GM23338 (cell line): ENCODE data around the gene OVCA2. TPM values are rescaled to one million over a fixed set of nuclear protein-coding genes. Genes with fewer than 3 reads are reported as not detected.
A peak's percentile ranks its signal among the peaks of the same experiment; 100 is the strongest.

Experiments
- ATAC-seq: fragments of 200-7000 bp; cut with Tn5 transposase; 3 replicates; pipeline ENCODE4 v1.9.1; 2020
- DNase-seq: peaks from one replicate; pipeline ENCODE4 v3.0.0-alpha.2; 2015; ENCODE audit warnings: low spot score
- H2AFZ ChIP-seq: fragments of 200-600 bp; sonication (generic); 2 replicates; pipeline ENCODE4 v1.8.0; 2016; ENCODE audit warnings: antibody characterized with exemption, mild to moderate bottlenecking, moderate library complexity
- H3F3A ChIP-seq: fragments of 200-600 bp; sonication (generic); replicated peaks from 2 replicates; pipeline ENCODE4 v1.8.0; 2017; ENCODE audit warnings: antibody characterized with exemption, mixed run types, low read depth
- H3K27ac ChIP-seq: fragments of 200-600 bp; sonication (generic); 2 replicates; pipeline ENCODE4 v1.6.1; 2016; ENCODE audit warnings: low read depth
- H3K27me3 ChIP-seq: fragments of 200-600 bp; sonication (generic); 2 replicates; pipeline ENCODE4 v1.8.0; 2016; ENCODE audit warnings: mild to moderate bottlenecking, mixed run types, moderate library complexity; ENCODE audit not compliant: insufficient read depth
- H3K36me3 ChIP-seq: fragments of 200-600 bp; sonication (generic); 2 replicates; pipeline ENCODE4 v1.8.0; 2016; ENCODE audit warnings: mild to moderate bottlenecking; ENCODE audit not compliant: insufficient read depth
- H3K4me1 ChIP-seq: fragments of 200-600 bp; sonication (generic); 2 replicates; pipeline ENCODE4 v1.8.0; 2016; ENCODE audit warnings: mild to moderate bottlenecking, moderate library complexity; ENCODE audit not compliant: insufficient read depth
- H3K4me2 ChIP-seq: fragments of 200-600 bp; sonication (generic); 2 replicates; pipeline ENCODE4 v1.7.1; 2017; ENCODE audit warnings: mixed run types
- H3K4me3 ChIP-seq: fragments of 200-600 bp; sonication (generic); 2 replicates; pipeline ENCODE4 v1.6.1; 2016; ENCODE audit warnings: mixed run types
- H3K79me2 ChIP-seq: fragments of 200-600 bp; sonication (generic); replicated peaks from 2 replicates; pipeline ENCODE4 v1.8.0; 2017; ENCODE audit warnings: mild to moderate bottlenecking; ENCODE audit not compliant: insufficient read depth
- H3K9me2 ChIP-seq: fragments of 200-600 bp; sonication (generic); 2 replicates; pipeline ENCODE4 v1.8.0; 2017; ENCODE audit not compliant: insufficient read depth
- H4K20me1 ChIP-seq: fragments of 200-600 bp; sonication (generic); replicated peaks from 2 replicates; pipeline ENCODE4 v1.8.0; 2017; ENCODE audit warnings: mild to moderate bottlenecking; ENCODE audit not compliant: insufficient read depth
- H3K27ac Mint-ChIP-seq: 2 replicates; pipeline ENCODE4 v1.8.0; 2020; ENCODE audit warnings: inconsistent platforms, mild to moderate bottlenecking, moderate library complexity, mixed read lengths
- H3K27me3 Mint-ChIP-seq: 3 replicates; pipeline ENCODE4 v1.8.0; 2022; ENCODE audit warnings: low read depth, mild to moderate bottlenecking, moderate library complexity, mixed read lengths, inconsistent platforms; ENCODE audit not compliant: insufficient read depth, poor library complexity
- H3K36me3 Mint-ChIP-seq: 3 replicates; pipeline ENCODE4 v1.8.0; 2021; ENCODE audit warnings: low read depth, mild to moderate bottlenecking, inconsistent platforms, moderate library complexity, mixed read lengths
- H3K4me1 Mint-ChIP-seq: 3 replicates; pipeline ENCODE4 v1.8.0; 2020; ENCODE audit warnings: mild to moderate bottlenecking, inconsistent platforms, mixed read lengths
- H3K4me3 Mint-ChIP-seq: 3 replicates; pipeline ENCODE4 v1.8.0; 2021; ENCODE audit warnings: moderate library complexity, mild to moderate bottlenecking, inconsistent platforms, mixed read lengths
- H3K9me3 Mint-ChIP-seq: 3 replicates; pipeline ENCODE4 v1.8.0; 2020; ENCODE audit warnings: moderate library complexity, mild to moderate bottlenecking, inconsistent platforms, mixed read lengths
- CREB1 ChIP-seq: fragments of 250-450 bp; sonication (Bioruptor Pico); IDR thresholded peaks from 2 replicates; pipeline ENCODE4 v1.5.0; 2020; ENCODE audit warnings: low read depth, mild to moderate bottlenecking, moderate library complexity
- EZH2 ChIP-seq: fragments of 200-600 bp; sonication (generic); IDR thresholded peaks from one replicate; pipeline ENCODE4 v1.8.0; 2017; ENCODE audit warnings: antibody characterized with exemption, mild to moderate bottlenecking, low read depth; ENCODE audit not compliant: unreplicated experiment
- JUNB ChIP-seq: IDR thresholded peaks from one replicate; pipeline ENCODE4 v1.6.1; 2016; ENCODE audit warnings: antibody characterized with exemption; ENCODE audit not compliant: unreplicated experiment
- NANOG ChIP-seq: IDR thresholded peaks from 2 replicates; pipeline ENCODE4 v1.6.1; 2016; ENCODE audit warnings: antibody characterized with exemption, borderline replicate concordance
- POLR2AphosphoS5 ChIP-seq: IDR thresholded peaks from 2 replicates; pipeline ENCODE4 v1.6.1; 2016; ENCODE audit warnings: antibody characterized with exemption, low read depth
- polyA plus RNA-seq: library from polyadenylated mRNA; unstranded; fragments of >200 nt; fragmentation: Nextera tagmentation; extraction: Ambion mirVana; gene quantifications from 2 replicates; pipeline ENCODE4 v1.2.1, GENCODE V29; 2016
- total RNA-seq: library from RNA; depleted of rRNA; stranded (reverse); fragments of >200 nt; shearing (Covaris generic); gene quantifications from 2 replicates; pipeline ENCODE4 v1.2.3, GENCODE V29; 2014
- TF ChIP-seq, protein P1 (sequence below), 2 experiments: fragments of 200-600 bp in 1 of 2; sonication (generic) in 1 of 2; conservative IDR thresholded peaks; 2 replicates each; pipeline versions ENCODE4 v1.5.1 to v1.6.1; 2016 to 2017; ENCODE audit warnings: antibody characterized with exemption in 2 of 2, low read depth in 2 of 2, mild to moderate bottlenecking in 2 of 2, moderate library complexity in 1 of 2
- TF ChIP-seq, protein P2 (sequence below): IDR thresholded peaks from one replicate; pipeline ENCODE4 v1.6.1; 2018; ENCODE audit warnings: antibody characterized with exemption; ENCODE audit not compliant: unreplicated experiment
- TF ChIP-seq, protein P3 (sequence below): fragments of 250-450 bp; sonication (Bioruptor Pico); IDR thresholded peaks from 2 replicates; pipeline ENCODE4 v1.5.0; 2020; ENCODE audit warnings: mild to moderate bottlenecking, moderate library complexity

The OVCA2 gene
- total and polyA plus RNA-seq, 2 experiments from 2014 or later, result 15.9 to 21.3 TPM

DNA sequence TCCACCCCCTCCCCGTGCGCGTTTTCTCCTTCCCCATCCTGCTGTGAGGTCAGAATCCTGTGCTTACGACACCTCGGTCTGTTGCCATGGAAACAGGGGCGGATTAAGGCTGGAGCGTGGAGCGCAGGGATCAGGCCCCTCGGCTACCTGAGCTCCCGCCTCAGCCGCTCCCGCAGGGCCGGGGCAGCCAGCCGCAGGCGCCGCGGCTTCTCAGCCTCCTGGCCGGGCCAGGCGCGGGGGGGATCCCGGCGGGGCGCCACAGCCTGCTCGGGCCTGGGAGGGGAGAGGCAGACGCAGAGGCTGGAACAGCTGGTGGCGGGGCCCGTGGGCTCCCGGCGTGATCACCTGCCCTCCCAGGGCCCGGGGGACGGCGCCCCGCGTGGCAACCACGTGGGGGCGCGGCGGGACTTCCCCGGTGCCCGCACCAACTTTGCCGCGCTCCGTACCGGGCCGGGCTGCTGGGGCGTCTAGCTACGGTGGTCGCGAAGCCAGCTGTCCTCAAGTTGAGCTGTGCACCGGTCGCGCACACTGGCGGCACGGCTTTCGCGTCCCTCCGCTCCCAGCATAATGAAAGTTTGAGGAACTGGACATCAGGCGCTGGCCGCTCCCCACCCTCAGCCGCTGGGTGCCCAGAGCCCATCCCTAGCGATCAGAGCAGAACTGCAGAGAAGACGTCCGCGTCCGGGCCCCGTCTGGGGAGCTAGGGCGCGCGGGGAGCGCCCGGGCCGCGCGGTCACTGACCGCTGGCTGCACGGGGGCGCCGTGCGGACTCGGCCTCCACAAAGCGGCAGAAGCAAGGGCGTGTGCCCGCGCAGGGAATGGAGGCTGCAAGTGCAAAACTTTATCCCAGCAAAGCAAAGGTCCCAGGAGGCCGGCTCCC, 17.9 kb upstream of the OVCA2 start:
- 0 out of 2 replicates have a peak, but pooled peaks cover 4% of the 10 kb centered on the region for H3F3A ChIP-seq
- peak; percentile 69 for ATAC-seq
- peak overlapping the region; percentile 68 for H3K4me3 Mint-ChIP-seq
- H3K9me3 Mint-ChIP-seq, result no peaks in the 10 kb centered on the region
- H3K4me3 ChIP-seq, result peak overlapping the region; percentile 69
- peak overlapping the region; percentile 88 for H3K4me2 ChIP-seq
- peaks cover 95% of the 10 kb centered on the region for H3K27me3 ChIP-seq
- DNase-seq, result peak; percentile 96
- no peaks in the 10 kb centered on the region for H3K36me3 Mint-ChIP-seq
- H3K36me3 ChIP-seq, result no peaks in the 10 kb centered on the region
- no peaks in the 10 kb centered on the region for H4K20me1 ChIP-seq
- H3K79me2 ChIP-seq, result no peaks in the 10 kb centered on the region
- H3K27me3 Mint-ChIP-seq, result peaks cover 84% of the 10 kb centered on the region
- no peaks in the 10 kb centered on the region for H3K9me2 ChIP-seq
- no peak overlapping the region for H3K27ac ChIP-seq
- H3K4me1 Mint-ChIP-seq, result no peaks in the 10 kb centered on the region; the same call in 2 of the 3 replicates
- H3K4me1 ChIP-seq, result peaks cover 4% of the 10 kb centered on the region; the same call in 1 of the 2 replicates
- H3K27ac Mint-ChIP-seq, result no peak overlapping the region
- TF ChIP-seq, protein P1, sequence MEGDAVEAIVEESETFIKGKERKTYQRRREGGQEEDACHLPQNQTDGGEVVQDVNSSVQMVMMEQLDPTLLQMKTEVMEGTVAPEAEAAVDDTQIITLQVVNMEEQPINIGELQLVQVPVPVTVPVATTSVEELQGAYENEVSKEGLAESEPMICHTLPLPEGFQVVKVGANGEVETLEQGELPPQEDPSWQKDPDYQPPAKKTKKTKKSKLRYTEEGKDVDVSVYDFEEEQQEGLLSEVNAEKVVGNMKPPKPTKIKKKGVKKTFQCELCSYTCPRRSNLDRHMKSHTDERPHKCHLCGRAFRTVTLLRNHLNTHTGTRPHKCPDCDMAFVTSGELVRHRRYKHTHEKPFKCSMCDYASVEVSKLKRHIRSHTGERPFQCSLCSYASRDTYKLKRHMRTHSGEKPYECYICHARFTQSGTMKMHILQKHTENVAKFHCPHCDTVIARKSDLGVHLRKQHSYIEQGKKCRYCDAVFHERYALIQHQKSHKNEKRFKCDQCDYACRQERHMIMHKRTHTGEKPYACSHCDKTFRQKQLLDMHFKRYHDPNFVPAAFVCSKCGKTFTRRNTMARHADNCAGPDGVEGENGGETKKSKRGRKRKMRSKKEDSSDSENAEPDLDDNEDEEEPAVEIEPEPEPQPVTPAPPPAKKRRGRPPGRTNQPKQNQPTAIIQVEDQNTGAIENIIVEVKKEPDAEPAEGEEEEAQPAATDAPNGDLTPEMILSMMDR (conservative IDR thresholded peaks at IDR 0.05; ENCODE audit: low read depth in 2 of 2), result no peak
- TF ChIP-seq CREB1 (CRISPR knock-in tag), result 0 out of 2 replicates have a peak, but pooled peaks have one; percentile 20
- TF ChIP-seq JUNB, result no peak
- TF ChIP-seq, protein P2, sequence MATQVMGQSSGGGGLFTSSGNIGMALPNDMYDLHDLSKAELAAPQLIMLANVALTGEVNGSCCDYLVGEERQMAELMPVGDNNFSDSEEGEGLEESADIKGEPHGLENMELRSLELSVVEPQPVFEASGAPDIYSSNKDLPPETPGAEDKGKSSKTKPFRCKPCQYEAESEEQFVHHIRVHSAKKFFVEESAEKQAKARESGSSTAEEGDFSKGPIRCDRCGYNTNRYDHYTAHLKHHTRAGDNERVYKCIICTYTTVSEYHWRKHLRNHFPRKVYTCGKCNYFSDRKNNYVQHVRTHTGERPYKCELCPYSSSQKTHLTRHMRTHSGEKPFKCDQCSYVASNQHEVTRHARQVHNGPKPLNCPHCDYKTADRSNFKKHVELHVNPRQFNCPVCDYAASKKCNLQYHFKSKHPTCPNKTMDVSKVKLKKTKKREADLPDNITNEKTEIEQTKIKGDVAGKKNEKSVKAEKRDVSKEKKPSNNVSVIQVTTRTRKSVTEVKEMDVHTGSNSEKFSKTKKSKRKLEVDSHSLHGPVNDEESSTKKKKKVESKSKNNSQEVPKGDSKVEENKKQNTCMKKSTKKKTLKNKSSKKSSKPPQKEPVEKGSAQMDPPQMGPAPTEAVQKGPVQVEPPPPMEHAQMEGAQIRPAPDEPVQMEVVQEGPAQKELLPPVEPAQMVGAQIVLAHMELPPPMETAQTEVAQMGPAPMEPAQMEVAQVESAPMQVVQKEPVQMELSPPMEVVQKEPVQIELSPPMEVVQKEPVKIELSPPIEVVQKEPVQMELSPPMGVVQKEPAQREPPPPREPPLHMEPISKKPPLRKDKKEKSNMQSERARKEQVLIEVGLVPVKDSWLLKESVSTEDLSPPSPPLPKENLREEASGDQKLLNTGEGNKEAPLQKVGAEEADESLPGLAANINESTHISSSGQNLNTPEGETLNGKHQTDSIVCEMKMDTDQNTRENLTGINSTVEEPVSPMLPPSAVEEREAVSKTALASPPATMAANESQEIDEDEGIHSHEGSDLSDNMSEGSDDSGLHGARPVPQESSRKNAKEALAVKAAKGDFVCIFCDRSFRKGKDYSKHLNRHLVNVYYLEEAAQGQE, result no peak
- no peak for TF ChIP-seq EZH2
- no peak for TF ChIP-seq NANOG
- TF ChIP-seq, protein P3, sequence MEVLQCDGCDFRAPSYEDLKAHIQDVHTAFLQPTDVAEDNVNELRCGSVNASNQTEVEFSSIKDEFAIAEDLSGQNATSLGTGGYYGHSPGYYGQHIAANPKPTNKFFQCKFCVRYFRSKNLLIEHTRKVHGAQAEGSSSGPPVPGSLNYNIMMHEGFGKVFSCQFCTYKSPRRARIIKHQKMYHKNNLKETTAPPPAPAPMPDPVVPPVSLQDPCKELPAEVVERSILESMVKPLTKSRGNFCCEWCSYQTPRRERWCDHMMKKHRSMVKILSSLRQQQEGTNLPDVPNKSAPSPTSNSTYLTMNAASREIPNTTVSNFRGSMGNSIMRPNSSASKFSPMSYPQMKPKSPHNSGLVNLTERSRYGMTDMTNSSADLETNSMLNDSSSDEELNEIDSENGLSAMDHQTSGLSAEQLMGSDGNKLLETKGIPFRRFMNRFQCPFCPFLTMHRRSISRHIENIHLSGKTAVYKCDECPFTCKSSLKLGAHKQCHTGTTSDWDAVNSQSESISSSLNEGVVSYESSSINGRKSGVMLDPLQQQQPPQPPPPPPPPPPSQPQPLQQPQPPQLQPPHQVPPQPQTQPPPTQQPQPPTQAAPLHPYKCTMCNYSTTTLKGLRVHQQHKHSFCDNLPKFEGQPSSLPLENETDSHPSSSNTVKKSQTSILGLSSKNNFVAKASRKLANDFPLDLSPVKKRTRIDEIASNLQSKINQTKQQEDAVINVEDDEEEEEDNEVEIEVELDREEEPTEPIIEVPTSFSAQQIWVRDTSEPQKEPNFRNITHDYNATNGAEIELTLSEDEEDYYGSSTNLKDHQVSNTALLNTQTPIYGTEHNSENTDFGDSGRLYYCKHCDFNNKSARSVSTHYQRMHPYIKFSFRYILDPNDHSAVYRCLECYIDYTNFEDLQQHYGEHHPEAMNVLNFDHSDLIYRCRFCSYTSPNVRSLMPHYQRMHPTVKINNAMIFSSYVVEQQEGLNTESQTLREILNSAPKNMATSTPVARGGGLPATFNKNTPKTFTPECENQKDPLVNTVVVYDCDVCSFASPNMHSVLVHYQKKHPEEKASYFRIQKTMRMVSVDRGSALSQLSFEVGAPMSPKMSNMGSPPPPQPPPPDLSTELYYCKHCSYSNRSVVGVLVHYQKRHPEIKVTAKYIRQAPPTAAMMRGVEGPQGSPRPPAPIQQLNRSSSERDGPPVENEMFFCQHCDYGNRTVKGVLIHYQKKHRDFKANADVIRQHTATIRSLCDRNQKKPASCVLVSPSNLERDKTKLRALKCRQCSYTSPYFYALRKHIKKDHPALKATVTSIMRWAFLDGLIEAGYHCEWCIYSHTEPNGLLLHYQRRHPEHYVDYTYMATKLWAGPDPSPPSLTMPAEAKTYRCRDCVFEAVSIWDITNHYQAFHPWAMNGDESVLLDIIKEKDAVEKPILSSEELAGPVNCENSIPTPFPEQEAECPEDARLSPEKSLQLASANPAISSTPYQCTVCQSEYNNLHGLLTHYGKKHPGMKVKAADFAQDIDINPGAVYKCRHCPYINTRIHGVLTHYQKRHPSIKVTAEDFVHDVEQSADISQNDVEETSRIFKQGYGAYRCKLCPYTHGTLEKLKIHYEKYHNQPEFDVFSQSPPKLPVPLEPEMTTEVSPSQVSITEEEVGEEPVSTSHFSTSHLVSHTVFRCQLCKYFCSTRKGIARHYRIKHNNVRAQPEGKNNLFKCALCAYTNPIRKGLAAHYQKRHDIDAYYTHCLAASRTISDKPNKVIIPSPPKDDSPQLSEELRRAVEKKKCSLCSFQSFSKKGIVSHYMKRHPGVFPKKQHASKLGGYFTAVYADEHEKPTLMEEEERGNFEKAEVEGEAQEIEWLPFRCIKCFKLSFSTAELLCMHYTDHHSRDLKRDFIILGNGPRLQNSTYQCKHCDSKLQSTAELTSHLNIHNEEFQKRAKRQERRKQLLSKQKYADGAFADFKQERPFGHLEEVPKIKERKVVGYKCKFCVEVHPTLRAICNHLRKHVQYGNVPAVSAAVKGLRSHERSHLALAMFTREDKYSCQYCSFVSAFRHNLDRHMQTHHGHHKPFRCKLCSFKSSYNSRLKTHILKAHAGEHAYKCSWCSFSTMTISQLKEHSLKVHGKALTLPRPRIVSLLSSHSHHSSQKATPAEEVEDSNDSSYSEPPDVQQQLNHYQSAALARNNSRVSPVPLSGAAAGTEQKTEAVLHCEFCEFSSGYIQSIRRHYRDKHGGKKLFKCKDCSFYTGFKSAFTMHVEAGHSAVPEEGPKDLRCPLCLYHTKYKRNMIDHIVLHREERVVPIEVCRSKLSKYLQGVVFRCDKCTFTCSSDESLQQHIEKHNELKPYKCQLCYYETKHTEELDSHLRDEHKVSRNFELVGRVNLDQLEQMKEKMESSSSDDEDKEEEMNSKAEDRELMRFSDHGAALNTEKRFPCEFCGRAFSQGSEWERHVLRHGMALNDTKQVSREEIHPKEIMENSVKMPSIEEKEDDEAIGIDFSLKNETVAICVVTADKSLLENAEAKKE (CRISPR knock-in tag), result no peak
- no peak for TF ChIP-seq POLR2AphosphoS5
- H2AFZ ChIP-seq, result peak overlapping the region; percentile 90
